ENCODE data around the gene PPAN. TPM values are rescaled to one million over a fixed set of nuclear protein-coding genes. Genes with fewer than 3 reads are reported as not detected.

Gene PPAN
- total RNA-seq, 1 donor from 2014 or later = 53.2 TPM

DNA sequence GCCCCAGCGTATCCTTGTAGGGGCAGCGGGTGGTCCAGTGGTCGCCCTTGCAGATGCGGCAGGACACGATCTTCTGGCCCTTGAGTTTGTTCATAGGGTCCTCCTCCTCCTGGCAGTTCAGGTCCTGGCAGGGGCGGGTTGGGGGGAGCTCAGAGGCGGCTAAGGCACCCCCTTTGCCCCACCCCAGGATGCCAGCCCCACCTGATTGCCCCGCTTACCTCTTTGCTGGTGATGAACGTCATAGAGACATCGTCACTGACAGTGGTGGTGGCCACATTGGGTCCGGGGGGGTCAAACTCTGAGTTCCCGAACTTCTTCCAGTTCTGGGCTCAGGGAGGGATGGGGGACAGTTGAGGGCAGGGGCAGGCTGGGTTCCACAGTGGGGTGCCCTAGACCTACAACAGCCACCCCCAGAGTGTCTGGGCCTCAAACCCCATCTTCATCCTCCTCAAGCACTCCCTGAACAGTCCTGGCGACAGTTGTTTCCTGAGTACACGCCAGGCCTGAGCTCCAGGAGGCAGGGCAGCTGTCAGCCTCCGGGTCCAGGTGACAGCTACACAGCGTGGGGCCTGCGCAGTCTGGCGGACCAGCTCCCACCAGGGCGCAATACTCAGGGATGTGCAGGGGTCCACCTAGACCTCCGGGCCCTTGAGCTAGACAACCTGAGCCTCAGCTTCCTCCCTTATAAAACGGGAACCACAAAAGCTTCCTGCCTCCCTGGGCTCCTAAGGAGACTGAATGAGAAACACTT lies 10.9 kb downstream of the PPAN start:
- Mint-ChIP-seq H3K36me3 (peaks cover 9% of the 10 kb centered on the region), H3K27ac (no peak overlapping the region), H3K9me3 (no peaks in the 10 kb centered on the region), H3K4me3 (peak overlapping the region; percentile 34), H3K4me1 (peaks cover 9% of the 10 kb centered on the region), H3K27me3 (ENCODE audit: low read depth) (no peaks in the 10 kb centered on the region)
- no peak for DNase-seq (ENCODE audit: low spot score in 2 of 2, unreplicated experiment in 2 of 2)
- TF ChIP-seq, protein P1, sequence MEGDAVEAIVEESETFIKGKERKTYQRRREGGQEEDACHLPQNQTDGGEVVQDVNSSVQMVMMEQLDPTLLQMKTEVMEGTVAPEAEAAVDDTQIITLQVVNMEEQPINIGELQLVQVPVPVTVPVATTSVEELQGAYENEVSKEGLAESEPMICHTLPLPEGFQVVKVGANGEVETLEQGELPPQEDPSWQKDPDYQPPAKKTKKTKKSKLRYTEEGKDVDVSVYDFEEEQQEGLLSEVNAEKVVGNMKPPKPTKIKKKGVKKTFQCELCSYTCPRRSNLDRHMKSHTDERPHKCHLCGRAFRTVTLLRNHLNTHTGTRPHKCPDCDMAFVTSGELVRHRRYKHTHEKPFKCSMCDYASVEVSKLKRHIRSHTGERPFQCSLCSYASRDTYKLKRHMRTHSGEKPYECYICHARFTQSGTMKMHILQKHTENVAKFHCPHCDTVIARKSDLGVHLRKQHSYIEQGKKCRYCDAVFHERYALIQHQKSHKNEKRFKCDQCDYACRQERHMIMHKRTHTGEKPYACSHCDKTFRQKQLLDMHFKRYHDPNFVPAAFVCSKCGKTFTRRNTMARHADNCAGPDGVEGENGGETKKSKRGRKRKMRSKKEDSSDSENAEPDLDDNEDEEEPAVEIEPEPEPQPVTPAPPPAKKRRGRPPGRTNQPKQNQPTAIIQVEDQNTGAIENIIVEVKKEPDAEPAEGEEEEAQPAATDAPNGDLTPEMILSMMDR (IDR thresholded peaks at IDR 0.05; ENCODE audit: unreplicated experiment) = no peak

DNA sequence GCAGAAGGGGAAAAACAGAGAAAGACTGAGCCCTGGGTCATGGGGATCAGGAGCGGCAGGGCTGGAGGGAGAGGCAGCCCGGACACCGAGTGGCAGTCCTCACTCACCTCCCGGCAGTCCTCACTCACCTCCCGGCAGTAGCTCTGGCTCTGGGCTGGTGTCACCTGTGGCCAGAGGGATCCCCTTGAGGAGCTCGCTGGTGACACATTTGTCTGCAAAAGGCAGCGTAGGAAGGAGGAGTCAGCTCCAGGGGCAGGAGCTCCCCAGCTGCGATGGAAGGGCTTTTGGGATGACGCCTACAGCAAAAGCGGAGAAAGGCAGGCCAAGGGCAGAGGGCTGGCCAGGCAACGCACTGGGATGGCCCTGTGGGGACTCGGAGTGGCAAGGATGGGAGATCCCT lies 12.8 kb downstream of the PPAN start:
- no peak for DNase-seq (ENCODE audit: low spot score in 2 of 2, unreplicated experiment in 2 of 2)
- peaks cover 9% of the 10 kb centered on the region for H3K36me3 Mint-ChIP-seq
- no peaks in the 10 kb centered on the region for H3K27me3 Mint-ChIP-seq (ENCODE audit: low read depth)
- no peaks in the 10 kb centered on the region for H3K9me3 Mint-ChIP-seq
- TF ChIP-seq, protein P1 (IDR thresholded peaks at IDR 0.05; ENCODE audit: unreplicated experiment) = no peak
- H3K4me3 Mint-ChIP-seq = peak overlapping the region; percentile 94
- peaks cover 9% of the 10 kb centered on the region for H3K4me1 Mint-ChIP-seq
- H3K27ac Mint-ChIP-seq = peak overlapping the region; percentile 92

DNA sequence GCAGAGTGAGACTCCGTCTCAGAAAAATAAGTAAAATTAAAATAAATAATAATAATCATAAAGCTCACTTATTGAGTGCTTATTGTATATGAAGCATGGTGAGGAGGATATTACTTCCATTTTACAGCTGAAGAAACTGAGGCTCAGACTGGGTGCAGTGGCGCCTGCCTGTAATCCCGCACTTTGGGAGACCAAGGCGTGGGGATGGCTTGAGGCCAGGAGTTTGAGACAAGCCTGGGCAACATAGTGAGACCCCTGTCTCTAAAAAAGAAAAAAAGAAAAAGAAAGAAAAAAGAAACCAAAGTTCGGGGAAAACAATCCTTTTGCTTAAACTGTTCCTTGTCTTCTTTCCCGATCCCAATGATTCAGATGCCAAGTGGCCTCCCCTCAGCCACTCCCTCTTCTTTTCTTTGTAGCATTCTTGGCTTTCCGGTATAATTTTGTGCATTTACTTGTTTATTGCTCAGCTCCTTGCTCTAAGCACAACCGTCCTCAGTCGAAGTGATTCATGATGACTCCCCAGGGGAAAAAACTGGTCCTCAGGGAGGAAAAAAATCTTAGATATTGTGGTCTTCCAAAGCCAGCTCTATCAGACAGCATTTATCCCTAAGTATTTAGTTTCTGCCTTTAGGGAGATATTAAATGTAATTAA lies 14.5 kb downstream of the PPAN start:
- no peak overlapping the region for H3K27ac Mint-ChIP-seq
- TF ChIP-seq, protein P1 (IDR thresholded peaks at IDR 0.05; ENCODE audit: unreplicated experiment) = no peak
- H3K27me3 Mint-ChIP-seq (ENCODE audit: low read depth) = no peaks in the 10 kb centered on the region
- H3K4me3 Mint-ChIP-seq = peak overlapping the region; percentile 2
- H3K4me1 Mint-ChIP-seq = peaks cover 9% of the 10 kb centered on the region
- H3K9me3 Mint-ChIP-seq = peaks cover 4% of the 10 kb centered on the region
- DNase-seq (ENCODE audit: low spot score in 2 of 2, unreplicated experiment in 2 of 2) = no peak
- H3K36me3 Mint-ChIP-seq = peaks cover 12% of the 10 kb centered on the region

DNA sequence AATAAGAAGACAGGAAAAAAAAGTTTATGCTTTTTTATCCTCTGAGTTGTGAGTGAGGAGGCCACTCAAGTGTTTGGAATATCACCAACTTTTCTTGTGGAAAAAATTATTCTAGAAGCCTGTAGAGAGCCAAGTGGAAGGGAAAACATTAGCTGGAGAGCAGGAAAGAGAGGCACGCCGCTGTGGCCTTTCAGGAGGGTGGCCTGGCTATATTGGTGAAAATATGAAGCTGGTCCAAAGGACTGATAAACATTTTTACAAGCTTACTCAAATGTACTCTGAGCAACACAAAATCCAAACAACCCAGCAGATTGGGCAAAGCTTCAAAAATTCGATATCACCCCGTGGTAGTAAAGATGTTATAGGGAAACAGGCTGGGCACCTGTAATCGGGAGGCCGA lies 15.9 kb downstream of the PPAN start:
- peaks cover 9% of the 10 kb centered on the region for H3K4me1 Mint-ChIP-seq

DNA sequence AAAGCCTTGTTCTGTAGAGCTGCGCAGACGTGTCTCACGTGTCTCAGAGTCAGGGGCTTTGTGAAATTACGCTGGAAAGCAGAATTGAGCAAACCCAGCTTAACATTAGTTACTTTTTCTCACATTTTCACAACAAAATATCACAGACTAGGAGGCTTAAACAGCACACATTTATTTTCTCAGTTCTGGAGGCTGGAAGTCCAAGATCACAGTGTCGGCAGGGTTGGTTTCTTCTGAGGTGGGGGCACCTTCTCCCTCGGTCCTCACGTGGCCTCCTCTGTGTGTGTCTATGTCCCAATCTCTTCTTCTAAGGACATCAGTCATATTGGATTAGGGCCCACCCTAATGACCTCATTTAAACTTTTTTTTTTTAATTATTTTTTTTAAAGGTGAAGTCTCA lies 18.3 kb downstream of the PPAN start:
- no peak overlapping the region for H3K27ac Mint-ChIP-seq
- TF ChIP-seq, protein P1 (IDR thresholded peaks at IDR 0.05; ENCODE audit: unreplicated experiment) = no peak
- peaks cover 4% of the 10 kb centered on the region for H3K4me1 Mint-ChIP-seq
- no peak overlapping the region for H3K4me3 Mint-ChIP-seq
- no peak for DNase-seq (ENCODE audit: low spot score in 2 of 2, unreplicated experiment in 2 of 2)
- H3K9me3 Mint-ChIP-seq = peaks cover 4% of the 10 kb centered on the region
- H3K36me3 Mint-ChIP-seq = peaks cover 5% of the 10 kb centered on the region
- no peaks in the 10 kb centered on the region for H3K27me3 Mint-ChIP-seq (ENCODE audit: low read depth)

More for the DNA sequence above, 15.9 kb downstream of the PPAN start:
- Mint-ChIP-seq H3K27me3 (ENCODE audit: low read depth) (no peaks in the 10 kb centered on the region), H3K27ac (peak overlapping the region; percentile 16), H3K9me3 (peaks cover 4% of the 10 kb centered on the region), H3K4me3 (no peak overlapping the region), H3K36me3 (peaks cover 9% of the 10 kb centered on the region)
- no peak for DNase-seq (ENCODE audit: low spot score in 2 of 2, unreplicated experiment in 2 of 2)
- TF ChIP-seq, protein P1 (IDR thresholded peaks at IDR 0.05; ENCODE audit: unreplicated experiment) = no peak
